H1 (cell line): ENCODE measurements around the gene FAM24A. TPM values are rescaled to one million over a fixed set of nuclear protein-coding genes. Genes with fewer than 3 reads are reported as not detected.

Experiments
- CTCF ChIA-PET: fragments of 300-600 bp; sonication (Branson Sonifier 250); formaldehyde crosslinking; loops from one replicate; lab custom pipeline; 2021; ENCODE audit not compliant: partially characterized antibody; lab: Charles Lee
- POLR2A ChIA-PET: fragments of 300-600 bp; sonication (Branson Sonifier 250); formaldehyde crosslinking; loops from one replicate; lab custom pipeline; 2021; ENCODE audit warnings: inconsistent platforms; ENCODE audit not compliant: partially characterized antibody; lab: Charles Lee
- DNase-seq, 2 experiments: peaks; one replicate each; pipeline versions ENCODE4 v3.0.0 to v3.0.0-alpha.2; 2010 to 2022; ENCODE audit warnings: low spot score in 2 of 2, low read depth in 1 of 2, mixed read lengths in 1 of 2
- FAIRE-seq: peaks from 2 replicates; lab custom pipeline; 2011; peaks lifted over from hg19 to GRCh38; lab: Jason Lieb, UNC
- H2AFZ ChIP-seq: 2 replicates; pipeline ENCODE4 v1.8.1; 2012; ENCODE audit warnings: low read length, inconsistent platforms
- H2AK5ac ChIP-seq: 2 replicates; pipeline ENCODE4 v1.6.1; 2013; ENCODE audit warnings: low read depth, low read length
- H2BK120ac ChIP-seq: replicated peaks from 2 replicates; pipeline ENCODE3; 2013; ENCODE audit warnings: low read depth, low read length, inconsistent platforms
- H2BK12ac ChIP-seq: 2 replicates; pipeline ENCODE4 v1.6.1; 2013; ENCODE audit warnings: low read depth, low read length
- H2BK15ac ChIP-seq: 2 replicates; pipeline ENCODE4 v1.6.1; 2013; ENCODE audit warnings: low read length
- H2BK20ac ChIP-seq: 2 replicates; pipeline ENCODE4 v1.6.1; 2013; ENCODE audit warnings: low read length
- H2BK5ac ChIP-seq: 2 replicates; pipeline ENCODE4 v1.6.1; 2013; ENCODE audit warnings: low read depth, low read length
- H3K14ac ChIP-seq: 2 replicates; pipeline ENCODE4 v1.6.1; 2013; ENCODE audit warnings: inconsistent platforms; ENCODE audit not compliant: insufficient read length
- H3K18ac ChIP-seq: 2 replicates; pipeline ENCODE4 v1.6.1; 2013; ENCODE audit warnings: low read length; ENCODE audit errors: extremely low read depth
- H3K23ac ChIP-seq: 2 replicates; pipeline ENCODE4 v1.6.1; 2013; ENCODE audit warnings: inconsistent platforms; ENCODE audit not compliant: insufficient read length
- H3K23me2 ChIP-seq: 2 replicates; pipeline ENCODE4 v1.6.1; 2013; ENCODE audit warnings: low read depth, low read length
- H3K27ac ChIP-seq: 2 replicates; pipeline ENCODE4 v1.6.1; 2011; ENCODE audit warnings: low read depth, low read length, inconsistent platforms
- H3K27me3 ChIP-seq, 4 experiments: replicated peaks in 1 of 4; 1 replicate in 1 of 4; 2 replicates in 3 of 4; pipeline versions ENCODE4 v1.6.1 to v1.8.1; 2011 to 2013; ENCODE audit warnings: low read length in 3 of 4, mild to moderate bottlenecking in 3 of 4, inconsistent platforms in 2 of 4, mixed read lengths in 2 of 4, moderate library complexity in 1 of 4; ENCODE audit not compliant: control insufficient read depth in 3 of 4, insufficient read depth in 3 of 4; ENCODE audit errors: extremely low read depth in 1 of 4
- H3K36me3 ChIP-seq, 4 experiments: 2 replicates each; pipeline versions ENCODE4 v1.6.1 to v1.8.1; 2011 to 2013; ENCODE audit warnings: mild to moderate bottlenecking in 4 of 4, low read length in 3 of 4, moderate library complexity in 2 of 4, control low read depth in 1 of 4, inconsistent platforms in 1 of 4; ENCODE audit not compliant: insufficient read depth in 4 of 4, control insufficient read depth in 2 of 4
- H3K4ac ChIP-seq: replicated peaks from 2 replicates; pipeline ENCODE3; 2013; ENCODE audit warnings: low read length, low read depth, mixed read lengths, inconsistent platforms; ENCODE audit not compliant: insufficient read length
- H3K4me1 ChIP-seq, 4 experiments: replicated peaks in 1 of 4; 1 replicate in 1 of 4; 2 replicates in 3 of 4; pipeline versions ENCODE4 v1.6.1 to v1.8.1; 2011 to 2013; ENCODE audit warnings: low read length in 3 of 4, inconsistent platforms in 2 of 4, mixed read lengths in 1 of 4; ENCODE audit not compliant: insufficient read depth in 4 of 4, control insufficient read depth in 3 of 4
- H3K4me2 ChIP-seq, 2 experiments: 2 replicates each; pipeline versions ENCODE4 v1.6.1 to v1.8.1; 2011 to 2013; ENCODE audit warnings: low read depth in 2 of 2, low read length in 2 of 2, control low read depth in 1 of 2, inconsistent platforms in 1 of 2, mild to moderate bottlenecking in 1 of 2; ENCODE audit not compliant: insufficient read depth in 1 of 2
- H3K4me3 ChIP-seq, 4 experiments: fragments of 200-600, 300-600 bp in 1 of 4; sonication (generic), shearing (Covaris generic), sonication (Bioruptor Twin) in 1 of 4; 2 replicates each; pipeline versions ENCODE4 v1.5.1 to v1.8.1; 2011 to 2016; ENCODE audit warnings: low read length in 4 of 4, low read depth in 3 of 4, control low read depth in 2 of 4, inconsistent platforms in 2 of 4, mild to moderate bottlenecking in 2 of 4, mixed read lengths in 1 of 4, moderate library complexity in 1 of 4; ENCODE audit not compliant: insufficient read depth in 2 of 4; ENCODE audit errors: extremely low read depth in 1 of 4
- H3K56ac ChIP-seq: replicated peaks from 2 replicates; pipeline ENCODE3; 2013; ENCODE audit warnings: low read depth, mild to moderate bottlenecking, mixed read lengths, low read length, inconsistent platforms; ENCODE audit not compliant: insufficient read length
- H3K79me1 ChIP-seq: 2 replicates; pipeline ENCODE4 v1.6.1; 2013; ENCODE audit warnings: low read depth, low read length, control low read depth
- H3K79me2 ChIP-seq, 2 experiments: 2 replicates each; pipeline versions ENCODE4 v1.6.1 to v1.8.1; 2012 to 2013; ENCODE audit warnings: low read length in 2 of 2, mild to moderate bottlenecking in 2 of 2, inconsistent platforms in 1 of 2; ENCODE audit not compliant: insufficient read depth in 2 of 2, control insufficient read depth in 1 of 2
- H3K9ac ChIP-seq, 4 experiments: replicated peaks in 1 of 4; 1 replicate in 1 of 4; 2 replicates in 3 of 4; pipeline versions ENCODE4 v1.6.1 to v1.8.1; 2011 to 2013; ENCODE audit warnings: low read depth in 3 of 4, low read length in 3 of 4, control low read depth in 2 of 4, mild to moderate bottlenecking in 2 of 4, moderate library complexity in 2 of 4, inconsistent platforms in 1 of 4; ENCODE audit errors: extremely low read depth in 1 of 4
- H3K9me3 ChIP-seq, 2 experiments: 2 replicates each; pipeline versions ENCODE4 v1.6.1 to v1.8.1; 2012 to 2013; ENCODE audit warnings: mild to moderate bottlenecking in 2 of 2, moderate library complexity in 2 of 2, control low read depth in 1 of 2, inconsistent platforms in 1 of 2, low read depth in 1 of 2, low read length in 1 of 2, mixed read lengths in 1 of 2; ENCODE audit not compliant: insufficient read depth in 2 of 2
- H4K20me1 ChIP-seq, 2 experiments: replicated peaks in 1 of 2; 2 replicates each; pipeline versions ENCODE3 to v1.8.1; 2011 to 2013; ENCODE audit warnings: inconsistent platforms in 2 of 2, low read length in 2 of 2, mild to moderate bottlenecking in 1 of 2; ENCODE audit not compliant: insufficient read depth in 2 of 2, control insufficient read depth in 1 of 2
- H4K5ac ChIP-seq: 2 replicates; pipeline ENCODE4 v1.6.1; 2013; ENCODE audit warnings: low read length, low read depth, mixed read lengths, inconsistent platforms; ENCODE audit not compliant: insufficient read length
- H4K8ac ChIP-seq: 2 replicates; pipeline ENCODE4 v1.8.0; 2013; ENCODE audit warnings: mild to moderate bottlenecking, moderate library complexity, low read length, inconsistent platforms; ENCODE audit not compliant: insufficient read depth; ENCODE audit errors: extremely low read depth
- H4K91ac ChIP-seq: replicated peaks from 2 replicates; pipeline ENCODE3; 2013; ENCODE audit warnings: low read length, mixed read lengths, inconsistent platforms; ENCODE audit not compliant: insufficient read length
- RBBP5 ChIP-seq: IDR thresholded peaks from 2 replicates; pipeline ENCODE4 v1.7.1; 2012; ENCODE audit warnings: low read depth, mild to moderate bottlenecking, inconsistent platforms, low read length, moderate library complexity, borderline replicate concordance
- SUZ12 ChIP-seq: fragments of 200-600 bp; sonication (generic); IDR thresholded peaks from 2 replicates; pipeline ENCODE4 v1.6.1; 2012; ENCODE audit warnings: mild to moderate bottlenecking, inconsistent platforms, low read length, moderate library complexity, mixed read lengths
- WGBS, 2 experiments: shearing (Covaris generic) in 1 of 2; methylation state at CpG; one replicate each; pipeline versions ENCODE4 v1.1.6 to v1.1.7; 2013 to 2015; ENCODE audit warnings: low lambda C conversion rate in 2 of 2, mixed read lengths in 2 of 2, inconsistent platforms in 1 of 2, low coverage in 1 of 2, missing lambda C conversion rate in 1 of 2; ENCODE audit not compliant: insufficient replicate concordance in 2 of 2, insufficient coverage in 1 of 2, insufficient read length in 1 of 2; ENCODE audit errors: extremely low coverage in 1 of 2, missing lambda C conversion rate in 1 of 2; 5-methylcytosine and 5-hydroxymethylcytosine counted together
- polyA plus RNA-seq, 7 experiments: library from polyadenylated mRNA; depleted of rRNA in 3 of 7; stranded (reverse) in 5 of 7; unstranded in 2 of 7; fragments of >200 nt in 5 of 7; fragments of 200-250 nt in 2 of 7; gene quantifications; 1 replicate in 5 of 7; 2 replicates in 1 of 7; 4 replicates in 1 of 7; pipeline versions ENCODE4 v1.2.1 to v1.2.3, GENCODE V29; 2011 to 2013; ENCODE audit warnings: missing spikeins in 2 of 7, mixed read lengths in 2 of 7
- total RNA-seq: library from RNA; stranded (reverse); fragmentation: NEBNext Ultra II Directional; extraction: Animal tissue kit (Norgen Biotek cat#: 25700); gene quantifications from 2 replicates; pipeline ENCODE4 v1.2.1, GENCODE V29; 2021
- TF ChIP-seq, protein P1 (sequence below): IDR thresholded peaks from 2 replicates; pipeline ENCODE4 v1.6.1; 2012; ENCODE audit warnings: inconsistent platforms

Gene FAM24A
- total and polyA plus RNA-seq, 2 of the 8 experiments (the other 6 are each of a cell fraction or from before 2014, with no cell fraction given), result not detected

DNA sequence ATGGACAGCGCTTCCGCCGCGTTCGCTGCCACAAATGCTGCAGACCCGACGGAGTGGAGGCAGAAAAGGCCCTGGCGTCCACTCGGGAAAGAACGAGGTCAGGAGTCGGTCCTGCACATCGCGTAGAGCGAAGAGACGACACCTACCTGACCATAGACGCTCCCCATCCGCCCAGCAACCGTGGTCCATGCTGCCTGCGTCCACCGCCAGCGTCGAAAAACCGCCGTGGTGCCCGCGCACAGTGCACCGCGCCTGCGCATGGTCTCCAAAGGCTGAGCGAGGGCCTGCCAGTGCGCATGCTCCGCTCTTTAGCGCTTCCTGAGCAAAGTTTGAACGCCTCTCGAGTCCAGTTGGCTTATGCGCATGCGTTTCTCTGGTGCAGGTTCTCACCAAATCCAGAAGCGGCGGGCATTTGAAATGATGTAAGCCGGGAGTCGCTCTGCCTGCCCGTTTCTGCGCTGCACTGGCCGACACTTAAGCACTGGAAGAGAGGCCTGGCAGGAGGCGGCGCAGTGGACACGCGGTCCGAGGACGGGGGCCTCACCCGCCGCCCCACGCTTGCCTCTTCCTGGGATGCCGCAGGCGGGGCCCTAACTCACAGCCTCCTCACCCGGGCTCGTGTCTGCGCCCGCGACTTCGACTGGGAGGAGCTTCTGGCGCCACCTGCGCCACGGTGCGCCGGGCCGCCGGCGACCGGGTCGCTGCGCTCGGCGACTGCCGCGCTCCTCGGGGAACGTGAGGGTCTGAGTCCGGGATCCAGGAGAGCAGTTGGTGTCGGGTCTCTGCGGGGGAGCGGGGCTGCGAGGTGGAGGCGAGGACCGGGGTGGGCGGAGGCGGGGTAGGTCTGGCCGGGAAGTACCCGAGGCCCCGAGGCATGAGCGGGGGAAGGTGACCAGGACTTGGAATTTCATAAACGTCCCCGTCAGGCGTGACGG is 30.8 kb upstream of the FAM24A start, which contains the start of gene FAM24B:
FAM24B (minus strand) TSS at position 243 of the 935 bp plus-strand sequence. CDS start 29,066 bp downstream, outside the sequence.
- ChIA-PET POLR2A (interaction anchor here (1.0 kb wide), 2 partner anchors 10 to 34 kb away, joined by 4 read pairs; partner anchors contain the start of gene CUZD1), CTCF (no interaction called here)
- no peak within 1 kb of the TSS for H3K23ac ChIP-seq
- peak within 1 kb of the TSS; percentile 40 for H2BK20ac ChIP-seq
- H3K9ac ChIP-seq, result no peak within 1 kb of the TSS
- H4K8ac ChIP-seq, result peak within 1 kb of the TSS; percentile 68
- peaks cover 5 to 27% (median 16%) of the 10 kb centered on the region in 4 experiments for H3K4me1 ChIP-seq
- peak within 1 kb of the TSS; percentile 41; the same call in 1 of the 2 replicates for H2AFZ ChIP-seq
- no peaks in the 10 kb centered on the region; the same call in 1 of the 2 replicates for H3K23me2 ChIP-seq
- H3K18ac ChIP-seq, result peak within 1 kb of the TSS; percentile 29
- H3K4me3 ChIP-seq, result peak within 1 kb of the TSS in 2 of 4 experiments; percentile 6 to 30; a peak in 4 of 8 replicates
- H3K9me3 ChIP-seq, result no peaks in the 10 kb centered on the region; a peak in 1 of 4 replicates
- H2BK12ac ChIP-seq, result peak within 1 kb of the TSS; percentile 75; the same call in 1 of the 2 replicates
- H3K79me1 ChIP-seq, result no peaks in the 10 kb centered on the region
- H3K4me2 ChIP-seq, result peak within 1 kb of the TSS; percentile 26 to 50; a peak in 3 of 4 replicates
- peaks cover 0 to 3% (median 0%) of the 10 kb centered on the region in 4 experiments; a peak in 3 of 7 replicates for H3K27me3 ChIP-seq
- peak within 1 kb of the TSS; percentile 17; the same call in 1 of the 2 replicates for H2AK5ac ChIP-seq
- peak within 1 kb of the TSS; percentile 73; the same call in 1 of the 2 replicates for H2BK15ac ChIP-seq
- peak within 1 kb of the TSS; percentile 29 for H4K5ac ChIP-seq
- no peaks in the 10 kb centered on the region for H4K20me1 ChIP-seq
- 0 out of 2 replicates have a peak, but pooled peaks have one; percentile 16 for TF ChIP-seq SUZ12
- TF ChIP-seq RBBP5, result no peak
- TF ChIP-seq, protein P1, sequence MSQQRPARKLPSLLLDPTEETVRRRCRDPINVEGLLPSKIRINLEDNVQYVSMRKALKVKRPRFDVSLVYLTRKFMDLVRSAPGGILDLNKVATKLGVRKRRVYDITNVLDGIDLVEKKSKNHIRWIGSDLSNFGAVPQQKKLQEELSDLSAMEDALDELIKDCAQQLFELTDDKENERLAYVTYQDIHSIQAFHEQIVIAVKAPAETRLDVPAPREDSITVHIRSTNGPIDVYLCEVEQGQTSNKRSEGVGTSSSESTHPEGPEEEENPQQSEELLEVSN, result peak; percentile 62
- DNase-seq (peak in 1 of 2 experiments; percentile 52), FAIRE-seq (no peak)
- H3K4ac ChIP-seq, result no peak within 1 kb of the TSS
- H3K36me3 ChIP-seq, result no peaks in the 10 kb centered on the region
- H2BK120ac ChIP-seq, result peak within 1 kb of the TSS; percentile 61
- H3K14ac ChIP-seq, result no peak within 1 kb of the TSS
- 85% methylated on average over 63 of the region's 95 CpGs; no CpG with 5 or more reads in 1 of the 2 experiments for WGBS, 2 experiments
- no peak within 1 kb of the TSS for H3K27ac ChIP-seq
- H2BK5ac ChIP-seq, result 0 out of 2 replicates have a peak within 1 kb of the TSS, but pooled peaks have one; percentile 8
- no peaks in the 10 kb centered on the region for H3K79me2 ChIP-seq
- peak within 1 kb of the TSS; percentile 26 for H3K56ac ChIP-seq
- H4K91ac ChIP-seq, result peak within 1 kb of the TSS; percentile 89
